ENCODE data around the gene COL4A1. TPM values are rescaled to one million over a fixed set of nuclear protein-coding genes. Genes with fewer than 3 reads are reported as not detected.

The COL4A1 gene
- 1,000 to 10,000 TPM in 3 of 4 donors, 100 to 1,000 TPM in 1; 989 to 1,633 (median 1,298) TPM for total RNA-seq

DNA sequence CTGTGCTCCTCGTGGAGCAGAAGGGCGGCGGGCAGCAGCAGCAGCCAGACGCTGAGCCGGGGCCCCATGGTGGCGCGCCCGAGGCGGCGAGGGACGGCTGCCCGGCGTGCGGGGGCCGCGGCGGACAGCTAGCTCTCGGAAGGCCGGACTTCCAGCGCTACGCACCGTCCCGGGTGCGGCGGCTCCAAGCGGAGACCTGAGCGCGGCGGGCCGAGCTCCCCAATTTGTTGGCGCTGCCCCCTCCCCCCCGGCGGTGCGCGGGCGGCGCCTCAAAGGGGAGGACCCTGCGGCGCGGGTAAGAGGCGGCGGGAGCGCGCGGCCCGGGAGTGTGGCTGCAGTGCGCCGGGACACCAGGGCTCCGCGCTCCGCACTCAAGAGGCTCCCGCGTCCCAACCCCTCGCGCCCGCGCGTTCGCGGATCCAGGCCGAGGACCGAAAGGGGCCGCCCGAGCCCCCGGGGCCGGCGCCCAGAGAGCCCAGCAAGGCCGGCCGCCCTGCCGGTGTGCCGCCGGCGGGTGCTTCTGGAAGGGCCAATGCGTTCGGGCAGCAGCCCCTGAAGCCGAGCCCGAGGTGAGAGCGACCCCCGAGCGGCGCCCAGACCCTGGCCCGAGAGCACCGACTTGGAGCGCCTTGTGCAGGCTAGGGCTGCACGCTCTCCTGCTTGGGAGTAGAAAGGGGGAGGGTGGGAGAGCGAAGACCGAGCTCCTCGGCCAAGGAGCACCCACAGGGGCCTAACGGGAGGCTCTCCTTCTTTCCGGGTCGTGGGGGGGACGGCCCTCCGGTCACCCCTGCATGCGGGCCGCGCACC lies at the start of gene COL4A1, which contains the start of gene COL4A2:
TSS of gene COL4A1 (minus strand) at position 198 of the 807 bp plus-strand sequence. CDS start at position 68, 130 bp downstream.
TSS of gene COL4A2 (plus strand) at position 325 of the 807 bp plus-strand sequence. CDS start 620 bp downstream, outside the sequence.
- TF ChIP-seq, protein P1, sequence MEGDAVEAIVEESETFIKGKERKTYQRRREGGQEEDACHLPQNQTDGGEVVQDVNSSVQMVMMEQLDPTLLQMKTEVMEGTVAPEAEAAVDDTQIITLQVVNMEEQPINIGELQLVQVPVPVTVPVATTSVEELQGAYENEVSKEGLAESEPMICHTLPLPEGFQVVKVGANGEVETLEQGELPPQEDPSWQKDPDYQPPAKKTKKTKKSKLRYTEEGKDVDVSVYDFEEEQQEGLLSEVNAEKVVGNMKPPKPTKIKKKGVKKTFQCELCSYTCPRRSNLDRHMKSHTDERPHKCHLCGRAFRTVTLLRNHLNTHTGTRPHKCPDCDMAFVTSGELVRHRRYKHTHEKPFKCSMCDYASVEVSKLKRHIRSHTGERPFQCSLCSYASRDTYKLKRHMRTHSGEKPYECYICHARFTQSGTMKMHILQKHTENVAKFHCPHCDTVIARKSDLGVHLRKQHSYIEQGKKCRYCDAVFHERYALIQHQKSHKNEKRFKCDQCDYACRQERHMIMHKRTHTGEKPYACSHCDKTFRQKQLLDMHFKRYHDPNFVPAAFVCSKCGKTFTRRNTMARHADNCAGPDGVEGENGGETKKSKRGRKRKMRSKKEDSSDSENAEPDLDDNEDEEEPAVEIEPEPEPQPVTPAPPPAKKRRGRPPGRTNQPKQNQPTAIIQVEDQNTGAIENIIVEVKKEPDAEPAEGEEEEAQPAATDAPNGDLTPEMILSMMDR (IDR thresholded peaks at IDR 0.05; ENCODE audit: low read depth), result no peak

DNA sequence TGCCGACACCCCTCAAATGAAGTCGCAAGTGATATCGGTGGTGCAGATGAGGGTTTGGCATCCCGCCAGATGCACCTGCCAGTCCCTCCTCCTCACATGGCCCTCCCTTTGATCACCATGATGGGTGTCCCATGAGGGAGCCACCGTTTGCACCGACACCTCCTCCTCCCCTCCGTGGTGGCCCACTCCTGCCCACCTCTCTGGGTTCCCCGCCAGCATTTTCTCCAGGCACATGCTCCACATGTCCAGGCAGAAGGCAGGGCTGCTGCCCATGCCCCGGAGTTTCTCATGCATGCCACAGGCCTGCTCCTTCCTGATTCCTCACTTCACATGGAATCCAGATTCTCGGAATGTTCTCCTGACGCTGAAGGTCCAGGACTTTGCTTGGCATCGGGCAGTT lies 49.4 kb upstream of the COL4A1 start:
- TF ChIP-seq, protein P1 (IDR thresholded peaks at IDR 0.05; ENCODE audit: low read depth), result no peak

DNA sequence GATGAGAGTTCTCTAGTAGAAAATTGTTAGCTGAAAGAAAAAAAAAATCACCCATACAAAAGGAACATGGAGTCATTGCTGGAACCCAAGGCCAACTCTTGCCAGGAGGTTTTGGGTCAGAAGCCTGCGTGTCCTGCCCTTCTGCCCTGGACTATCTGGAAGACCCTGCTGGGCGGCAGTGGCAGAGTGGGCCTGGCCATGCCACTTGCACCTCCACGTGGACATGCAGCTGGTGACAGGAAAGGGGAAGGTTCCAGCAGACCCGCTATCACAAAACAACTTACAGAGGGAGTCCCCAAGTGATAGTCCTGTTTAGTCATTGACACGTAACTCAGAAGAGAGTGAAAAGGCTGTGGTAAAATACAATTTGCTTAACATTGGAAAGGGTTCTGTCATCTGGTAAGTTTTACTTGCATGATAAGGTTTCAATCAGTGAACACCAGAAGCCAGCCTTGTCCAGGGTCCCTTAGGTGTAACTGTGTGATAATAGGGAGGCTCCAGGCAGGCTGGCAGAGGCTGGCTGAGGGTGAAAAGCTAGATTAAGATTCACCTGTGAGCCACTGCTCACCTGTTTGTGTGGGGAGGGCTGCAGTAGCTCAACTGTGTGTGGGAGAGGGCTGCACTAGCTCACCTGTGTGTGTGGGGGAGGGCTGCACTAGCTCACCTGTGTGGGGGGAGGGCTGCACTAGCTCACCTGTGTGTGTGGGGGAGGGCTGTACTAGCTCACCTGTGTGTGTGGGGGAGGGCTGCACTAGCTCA lies 47.9 kb upstream of the COL4A1 start:
- TF ChIP-seq, protein P1 (IDR thresholded peaks at IDR 0.05; ENCODE audit: low read depth), result no peak

DNA sequence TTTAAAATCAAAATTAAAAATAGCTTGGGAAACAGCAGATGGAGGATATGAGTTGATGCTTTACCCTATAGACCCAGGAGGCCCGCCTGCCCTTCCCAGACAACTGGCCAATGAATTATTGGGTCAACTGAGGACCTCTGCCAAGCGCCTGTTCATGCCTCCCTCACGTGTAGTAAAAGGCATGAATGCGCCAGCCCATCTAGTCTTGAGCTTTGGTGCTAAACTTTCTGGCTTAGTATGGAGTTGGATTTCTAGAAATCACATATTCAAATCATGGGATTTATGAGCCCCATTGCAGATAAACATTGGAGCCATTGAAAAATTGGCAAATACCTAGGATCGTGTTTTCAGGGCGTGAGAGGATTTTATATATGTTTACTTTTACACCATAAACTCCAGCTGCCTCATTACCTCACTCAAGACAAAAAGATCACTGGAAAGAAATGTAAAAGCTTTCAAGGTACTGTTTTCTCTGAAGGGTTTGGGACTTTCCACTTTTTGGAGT lies 47.2 kb upstream of the COL4A1 start:
- TF ChIP-seq, protein P1 (IDR thresholded peaks at IDR 0.05; ENCODE audit: low read depth), result no peak

DNA sequence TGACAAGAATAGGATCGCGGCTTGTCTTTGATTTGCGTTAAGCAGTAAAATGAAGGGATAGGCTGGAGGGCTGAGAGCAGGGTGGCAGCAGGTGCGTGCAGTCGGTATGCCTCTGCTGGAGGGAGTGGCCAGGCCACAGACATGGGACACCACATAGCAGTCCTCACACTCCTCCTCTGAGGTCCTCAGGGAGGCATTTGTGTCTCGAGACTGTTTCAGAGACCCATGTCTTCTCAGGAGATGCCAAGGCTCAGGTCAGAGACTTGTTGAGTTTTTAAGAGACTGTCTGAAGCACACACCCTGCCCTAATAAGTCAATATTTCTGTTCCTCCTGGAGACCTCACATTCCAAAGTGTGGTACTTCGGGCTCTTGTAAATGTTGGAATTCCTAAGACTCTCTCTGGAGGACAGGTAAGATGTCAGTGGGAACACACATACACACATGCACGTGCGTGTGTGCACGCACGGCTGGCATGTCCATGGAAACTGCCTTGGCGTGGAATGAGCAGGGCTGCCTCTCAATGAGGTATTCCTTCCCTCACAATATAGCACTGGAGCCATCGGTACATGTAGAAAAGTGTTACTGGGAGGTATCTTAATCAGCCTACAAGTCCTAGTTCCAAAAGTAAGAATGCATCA lies 46.5 kb upstream of the COL4A1 start:
- TF ChIP-seq, protein P1 (IDR thresholded peaks at IDR 0.05; ENCODE audit: low read depth), result no peak

DNA sequence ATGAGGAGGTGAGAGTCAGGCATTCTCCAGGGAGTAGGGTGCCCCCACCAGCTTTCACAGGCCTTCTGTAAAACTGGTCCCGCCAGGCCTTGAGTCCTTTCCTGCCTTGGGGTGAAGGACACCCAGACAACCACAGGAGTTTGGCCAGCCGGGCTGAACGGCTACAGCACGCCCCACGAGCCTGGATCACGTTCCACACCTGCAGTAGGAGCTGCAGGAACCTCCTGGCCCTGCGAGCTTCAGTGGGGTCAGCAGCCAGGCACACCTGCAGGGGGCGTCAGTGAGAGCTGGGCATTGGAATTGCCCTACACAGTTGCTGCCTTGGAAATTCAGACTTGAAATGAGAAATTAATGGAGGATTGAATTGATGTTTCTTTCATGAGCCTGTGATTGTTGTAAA lies 45.8 kb upstream of the COL4A1 start:
- TF ChIP-seq, protein P1 (IDR thresholded peaks at IDR 0.05; ENCODE audit: low read depth), result no peak

All from subcutaneous adipose tissue (tissue), 4 donors.